ENCODE data around the gene ACTL8.

Gene ACTL8

GRCh38 chr1:17732475-17732874 is 22.7 kb upstream of the ACTL8 start:
- no peak for TF ChIP-seq CTCF (IDR thresholded peaks at IDR 0.05; ENCODE audit: low read depth, low read length, missing control alignments)
- no peak for DNase-seq (ENCODE audit: extremely low read depth, low read depth)
- H3K4me3 ChIP-seq (replicated peaks; ENCODE audit: low read depth, low read length), result no peak overlapping the region

- DNase-seq (ENCODE audit: extremely low read depth, low read depth), result no peak
- no peak overlapping the region for H3K4me3 ChIP-seq (replicated peaks; ENCODE audit: low read depth, low read length)
- no peak for TF ChIP-seq CTCF (IDR thresholded peaks at IDR 0.05; ENCODE audit: low read depth, low read length, missing control alignments)
These were observed 21.5 kb upstream of the ACTL8 start for GRCh38 chr1:17733661-17734060.

- H3K4me3 ChIP-seq (replicated peaks; ENCODE audit: low read depth, low read length), result no peak overlapping the region
- TF ChIP-seq CTCF (IDR thresholded peaks at IDR 0.05; ENCODE audit: low read depth, low read length, missing control alignments), result no peak
- DNase-seq (ENCODE audit: extremely low read depth, low read depth), result no peak
These were observed 20.5 kb upstream of the ACTL8 start for GRCh38 chr1:17734609-17735008.

- DNase-seq (ENCODE audit: extremely low read depth, low read depth), result no peak
- TF ChIP-seq CTCF (IDR thresholded peaks at IDR 0.05; ENCODE audit: low read depth, low read length, missing control alignments), result no peak
These were observed 19.8 kb upstream of the ACTL8 start for GRCh38 chr1:17735348-17735747.

GRCh38 chr1:17735793-17736192 is 19.3 kb upstream of the ACTL8 start:
- no peak overlapping the region for H3K4me3 ChIP-seq (replicated peaks; ENCODE audit: low read depth, low read length)
- DNase-seq (ENCODE audit: extremely low read depth, low read depth), result no peak
- no peak for TF ChIP-seq CTCF (IDR thresholded peaks at IDR 0.05; ENCODE audit: low read depth, low read length, missing control alignments)

More at GRCh38 chr1:17735348-17735747, 19.8 kb upstream of the ACTL8 start:
- H3K4me3 ChIP-seq (replicated peaks; ENCODE audit: low read depth, low read length), result no peak overlapping the region

- TF ChIP-seq CTCF (IDR thresholded peaks at IDR 0.05; ENCODE audit: low read depth, low read length, missing control alignments), result no peak
- H3K4me3 ChIP-seq (replicated peaks; ENCODE audit: low read depth, low read length), result no peak overlapping the region
- no peak for DNase-seq (ENCODE audit: extremely low read depth, low read depth)
These were observed 18.5 kb upstream of the ACTL8 start for GRCh38 chr1:17736625-17737024.

- TF ChIP-seq CTCF (IDR thresholded peaks at IDR 0.05; ENCODE audit: low read depth, low read length, missing control alignments), result no peak
- no peak overlapping the region for H3K4me3 ChIP-seq (replicated peaks; ENCODE audit: low read depth, low read length)
- DNase-seq (ENCODE audit: extremely low read depth, low read depth), result no peak
These were observed 16.1 kb upstream of the ACTL8 start for GRCh38 chr1:17739050-17739449.

Measured in HFF-Myc (cell line).